Dermis microvascular lymphatic vessel endothelial cell (primary cell): ENCODE measurements around the gene P3H4. TPM values are rescaled to one million over a fixed set of nuclear protein-coding genes. Genes with fewer than 3 reads are reported as not detected.
"Not testable (repeated sequence)": the region's sequence is repeated elsewhere in the genome, so short reads cannot be mapped to it uniquely, and the experiment has no call there.

Source experiments
- DNase-seq, 2 donors: peaks; one replicate each; pipeline versions ENCODE4 v3.0.0 to v3.0.0-alpha.2; 2010; ENCODE audit warnings: low read depth in 2 of 2
- total RNA-seq: library from RNA; depleted of rRNA; stranded (reverse); fragments of >200 nt; gene quantifications from 2 replicates; pipeline ENCODE4 v1.2.1, GENCODE V29; 2014

The P3H4 gene, protein sequence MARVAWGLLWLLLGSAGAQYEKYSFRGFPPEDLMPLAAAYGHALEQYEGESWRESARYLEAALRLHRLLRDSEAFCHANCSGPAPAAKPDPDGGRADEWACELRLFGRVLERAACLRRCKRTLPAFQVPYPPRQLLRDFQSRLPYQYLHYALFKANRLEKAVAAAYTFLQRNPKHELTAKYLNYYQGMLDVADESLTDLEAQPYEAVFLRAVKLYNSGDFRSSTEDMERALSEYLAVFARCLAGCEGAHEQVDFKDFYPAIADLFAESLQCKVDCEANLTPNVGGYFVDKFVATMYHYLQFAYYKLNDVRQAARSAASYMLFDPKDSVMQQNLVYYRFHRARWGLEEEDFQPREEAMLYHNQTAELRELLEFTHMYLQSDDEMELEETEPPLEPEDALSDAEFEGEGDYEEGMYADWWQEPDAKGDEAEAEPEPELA
- total RNA-seq: 36.5 and 67.6 TPM in 2 replicates

DNA sequence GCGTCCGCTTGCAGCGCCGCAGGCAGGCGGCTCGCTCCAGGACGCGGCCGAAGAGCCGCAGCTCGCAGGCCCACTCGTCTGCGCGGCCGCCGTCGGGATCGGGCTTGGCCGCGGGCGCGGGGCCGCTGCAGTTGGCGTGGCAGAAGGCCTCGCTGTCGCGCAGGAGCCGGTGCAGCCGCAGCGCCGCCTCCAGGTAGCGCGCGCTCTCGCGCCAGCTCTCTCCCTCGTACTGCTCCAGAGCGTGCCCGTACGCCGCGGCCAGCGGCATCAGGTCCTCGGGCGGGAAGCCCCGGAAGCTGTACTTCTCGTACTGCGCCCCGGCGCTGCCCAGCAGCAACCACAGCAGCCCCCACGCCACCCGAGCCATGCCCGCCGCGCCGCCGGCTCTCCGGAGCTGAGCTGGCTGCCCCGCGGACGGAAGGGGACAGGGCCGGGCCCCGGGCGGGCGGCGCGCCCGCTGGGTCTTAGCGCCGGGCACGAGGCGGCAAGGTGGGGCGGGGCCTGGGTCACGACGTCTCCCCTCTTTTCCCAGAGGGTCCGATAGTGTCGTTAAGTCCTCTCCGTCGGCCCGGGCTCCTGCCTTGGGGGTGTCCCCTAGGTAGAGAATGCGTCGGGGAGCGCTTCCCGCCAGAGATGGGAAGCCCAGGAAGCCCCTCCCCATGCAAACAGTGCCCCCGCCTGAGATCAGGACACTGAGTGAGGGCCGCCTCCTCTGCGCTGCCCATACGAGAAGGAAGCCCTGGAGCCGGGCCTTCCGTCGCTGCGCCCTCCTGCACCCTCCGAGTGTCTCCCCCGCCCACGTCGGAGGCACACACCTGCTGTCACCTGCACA lies at the start of gene P3H4:
TSS of gene P3H4 (minus strand) at position 401 of the 832 bp plus-strand sequence. CDS start at position 367, 34 bp downstream.
- DNase-seq: peak; percentile 63 to 85

DNA sequence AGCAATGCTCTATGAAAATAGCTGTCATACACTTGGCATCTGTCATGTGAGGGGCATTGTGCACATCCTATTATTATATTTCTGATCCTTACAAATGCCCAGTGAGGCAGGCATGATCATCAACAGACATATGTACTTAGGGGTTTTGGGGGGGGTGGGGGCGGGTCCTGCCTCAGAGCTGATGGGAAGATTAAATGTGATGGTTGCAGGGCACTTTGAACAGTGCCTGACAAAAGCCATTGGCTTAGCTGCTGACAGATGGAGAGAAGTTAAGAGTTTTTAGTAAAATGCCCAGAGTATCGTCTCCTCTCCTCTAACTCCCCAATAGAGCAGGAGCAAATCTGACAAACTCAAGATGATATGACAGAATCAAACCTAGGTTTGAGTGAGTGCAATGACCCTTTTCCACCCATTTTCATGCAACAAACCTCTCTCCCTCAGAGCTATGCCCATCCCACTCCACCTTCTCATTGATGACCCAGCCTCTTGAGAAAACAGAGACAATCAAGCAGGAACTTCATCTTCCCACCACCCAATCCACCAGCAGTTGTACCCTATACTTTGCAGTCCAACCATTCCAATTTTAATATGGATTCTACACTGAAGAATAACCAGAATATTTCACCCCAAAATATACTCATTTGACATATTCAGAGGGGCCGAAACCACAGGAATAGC lies 48.6 kb upstream of the P3H4 start:
- DNase-seq: no peak

DNA sequence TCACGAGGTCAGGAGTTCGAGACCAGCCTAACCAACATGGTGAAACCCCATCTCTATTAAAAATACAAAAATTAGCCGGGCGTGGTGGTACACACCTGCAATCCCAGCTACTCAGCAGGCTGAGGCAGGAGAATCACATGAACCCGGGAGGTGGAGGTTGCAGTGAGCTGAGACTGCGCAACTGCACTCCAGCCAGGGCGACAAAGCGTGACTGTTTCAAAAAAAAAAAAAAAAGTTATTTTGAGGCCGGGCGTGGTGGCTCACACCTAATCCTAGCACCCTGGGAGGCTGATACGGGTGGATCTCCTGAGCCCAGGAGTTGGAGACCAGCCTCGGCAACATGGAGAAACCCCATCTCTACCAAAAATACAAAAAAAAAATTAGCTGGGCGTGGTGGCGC lies 39.6 kb upstream of the P3H4 start:
- not testable (repeated sequence) for DNase-seq

DNA sequence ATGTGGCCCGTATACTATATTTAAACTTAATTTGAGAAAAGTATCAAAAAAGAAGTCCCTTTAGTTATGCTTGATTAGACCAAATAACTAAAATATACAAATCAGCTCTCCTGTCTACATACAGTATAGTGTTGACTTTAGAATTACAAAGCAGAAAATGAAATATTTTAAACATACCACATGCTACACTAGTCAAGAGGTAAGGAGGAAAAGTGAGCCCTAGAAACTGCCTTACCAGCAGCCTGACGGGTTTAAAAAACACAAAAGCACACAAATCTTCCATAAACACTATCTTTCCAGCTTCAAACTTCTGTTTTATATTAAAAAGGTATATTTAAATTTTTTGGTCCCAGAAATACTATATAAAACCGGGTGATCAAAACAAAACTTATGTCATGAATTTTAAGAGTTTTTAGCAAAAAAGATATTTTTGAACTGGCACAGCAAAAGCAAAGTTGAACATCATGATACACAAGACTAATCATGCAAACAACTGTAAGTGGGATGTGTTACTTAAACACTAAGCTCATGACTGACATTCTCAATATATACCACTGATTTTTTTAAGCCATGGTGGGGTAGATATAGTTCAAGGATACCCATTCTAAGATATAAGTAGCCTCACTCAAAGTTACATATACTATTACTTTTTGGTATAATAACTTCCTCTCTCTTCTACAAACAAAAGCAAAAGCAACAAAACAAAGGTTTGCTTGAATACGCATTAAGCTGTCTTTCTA lies 37.7 kb upstream of the P3H4 start:
- DNase-seq: no peak

DNA sequence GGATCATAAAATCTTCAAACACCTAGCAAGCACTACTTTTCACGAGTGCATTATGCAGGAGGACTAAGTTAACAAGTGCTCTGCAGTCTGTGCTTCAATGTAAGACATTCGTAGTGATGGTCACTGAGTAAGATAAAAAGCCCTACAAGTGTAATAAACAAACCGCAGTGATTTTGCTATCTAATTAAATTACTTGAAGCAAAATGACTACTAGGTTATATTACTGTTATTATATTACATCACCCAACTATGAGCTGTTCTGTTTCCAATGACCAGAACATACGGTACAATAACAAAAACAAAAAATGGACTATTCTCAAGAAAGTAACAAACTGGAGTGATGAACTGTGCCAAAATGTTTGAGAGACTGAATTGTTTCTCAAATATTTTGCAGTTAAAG lies 37.0 kb upstream of the P3H4 start:
- no peak for DNase-seq

DNA sequence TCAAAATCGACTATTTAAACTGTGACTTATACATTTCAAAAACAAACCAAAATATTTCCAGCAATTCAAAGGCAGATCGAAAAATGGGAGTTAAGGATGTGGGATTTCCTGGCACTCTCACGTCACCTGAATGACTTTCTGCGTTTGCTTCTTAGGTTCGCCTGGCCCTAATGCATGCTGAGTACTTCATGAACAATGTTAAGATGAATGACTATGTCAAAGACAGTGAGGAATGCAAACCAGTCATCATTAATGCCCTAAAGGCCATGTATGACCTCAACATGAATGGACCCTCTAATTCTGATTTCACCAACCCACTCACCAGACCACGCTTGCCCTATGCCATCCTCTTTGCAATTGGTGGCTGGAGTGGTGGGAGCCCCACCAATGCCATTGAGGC lies 33.2 kb upstream of the P3H4 start:
- no peak for DNase-seq

DNA sequence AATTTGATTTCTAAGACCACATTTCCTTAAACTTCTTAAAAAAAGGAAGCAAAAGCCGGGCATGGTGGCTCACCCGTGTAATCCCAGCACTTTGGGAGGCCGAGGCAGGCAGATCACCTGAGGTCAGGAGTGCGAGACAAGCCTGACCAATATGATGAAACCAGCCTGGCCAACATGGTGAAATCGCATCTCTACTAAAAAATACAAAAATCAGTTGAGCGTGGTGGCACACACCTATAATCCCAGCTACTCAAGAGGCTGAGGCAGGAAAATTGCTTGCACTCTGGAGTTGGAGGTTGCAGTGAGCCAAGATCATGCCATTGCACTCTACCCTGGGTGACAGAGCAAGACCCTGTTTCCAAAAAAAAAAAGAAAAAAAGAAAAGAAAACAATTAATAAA lies 29.0 kb upstream of the P3H4 start:
- not testable (repeated sequence) for DNase-seq

DNA sequence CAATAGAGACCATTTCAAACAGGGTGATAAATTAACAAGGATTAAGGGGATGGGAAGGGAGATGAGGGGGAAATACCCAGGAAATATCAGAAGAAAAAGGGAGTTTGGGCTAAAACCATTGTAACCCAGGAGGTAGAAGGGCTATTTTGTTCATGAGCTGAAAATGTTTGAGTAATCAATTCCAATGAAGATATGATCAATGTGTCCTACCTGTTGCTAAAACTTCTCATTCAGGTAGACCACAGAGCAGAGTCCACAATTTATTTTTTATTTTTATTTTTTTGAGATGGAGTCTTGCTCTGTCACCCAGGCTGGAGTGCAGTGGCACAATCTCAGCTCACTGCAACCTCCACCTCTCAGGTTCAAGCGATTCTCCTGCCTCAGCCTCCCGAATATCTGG lies 27.7 kb upstream of the P3H4 start:
- not testable (repeated sequence) for DNase-seq

DNA sequence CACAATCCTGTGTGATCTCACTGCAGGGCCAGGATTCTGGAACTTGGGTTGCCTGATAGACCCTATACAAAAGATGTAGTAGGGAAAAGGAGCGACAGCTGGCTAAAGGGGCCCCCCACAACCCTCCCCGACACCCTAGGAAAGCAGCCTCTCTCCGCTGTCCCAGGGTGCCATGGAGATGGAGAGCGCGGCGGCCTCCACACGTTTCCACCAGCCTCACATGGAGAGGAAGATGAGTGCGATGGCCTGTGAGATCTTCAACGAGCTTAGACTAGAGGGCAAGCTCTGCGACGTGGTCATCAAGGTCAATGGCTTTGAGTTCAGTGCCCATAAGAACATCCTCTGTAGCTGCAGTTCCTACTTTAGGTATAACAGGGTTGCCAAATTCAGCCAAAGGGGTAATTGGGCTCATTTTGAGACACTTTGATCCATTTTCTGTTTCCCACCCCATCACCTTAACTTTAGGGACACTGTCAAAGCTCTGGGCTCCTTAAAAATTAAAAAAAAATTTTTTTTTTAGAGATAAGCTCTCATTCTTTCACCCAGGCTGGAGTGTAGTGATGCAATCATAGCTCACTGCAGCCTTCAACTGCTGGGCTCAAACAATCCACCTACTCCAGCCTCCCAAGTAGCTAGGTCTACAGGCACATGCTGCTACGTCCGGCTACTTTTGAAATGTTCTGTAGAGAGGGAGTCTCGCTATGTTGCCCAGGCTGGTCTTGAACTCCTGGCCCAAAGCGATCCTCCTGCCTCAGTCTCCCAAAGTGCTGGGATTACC lies 26.2 kb upstream of the P3H4 start, which contains the start of gene KLHL10:
TSS of gene KLHL10 (plus strand) at position 65 of the 778 bp plus-strand sequence. CDS start at position 173, 108 bp downstream.
- no peak for DNase-seq

DNA sequence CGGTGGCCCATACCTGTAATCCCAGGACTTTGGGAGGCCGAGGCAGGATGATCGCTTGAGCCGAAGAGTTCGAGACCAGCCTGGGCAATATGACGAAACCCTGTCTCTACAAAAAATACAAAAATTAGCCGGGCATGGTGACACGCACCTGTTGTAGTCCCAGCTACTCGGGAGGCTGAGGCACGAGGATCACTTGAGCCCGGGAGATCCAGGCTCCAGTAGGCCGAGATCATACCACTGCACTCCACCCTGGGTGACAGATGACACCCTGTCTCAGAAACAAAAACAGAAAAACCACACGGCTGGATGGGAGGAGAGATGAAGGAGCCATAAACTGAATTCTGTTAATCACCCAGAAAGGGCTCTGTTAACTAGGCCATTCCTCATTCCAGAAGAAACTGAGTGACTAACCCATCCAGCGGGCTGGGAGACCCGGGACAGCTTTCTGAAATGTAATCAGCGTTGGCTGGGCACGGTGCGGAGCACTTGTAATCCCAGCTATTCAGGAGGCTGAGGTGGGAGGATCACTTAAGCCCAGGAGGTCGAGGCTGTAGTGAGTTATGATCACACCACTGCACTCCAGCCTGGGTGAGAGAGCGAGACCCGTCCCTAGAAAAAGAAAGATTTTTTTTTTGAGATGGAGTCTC lies 24.9 kb upstream of the P3H4 start:
- DNase-seq: no peak

DNA sequence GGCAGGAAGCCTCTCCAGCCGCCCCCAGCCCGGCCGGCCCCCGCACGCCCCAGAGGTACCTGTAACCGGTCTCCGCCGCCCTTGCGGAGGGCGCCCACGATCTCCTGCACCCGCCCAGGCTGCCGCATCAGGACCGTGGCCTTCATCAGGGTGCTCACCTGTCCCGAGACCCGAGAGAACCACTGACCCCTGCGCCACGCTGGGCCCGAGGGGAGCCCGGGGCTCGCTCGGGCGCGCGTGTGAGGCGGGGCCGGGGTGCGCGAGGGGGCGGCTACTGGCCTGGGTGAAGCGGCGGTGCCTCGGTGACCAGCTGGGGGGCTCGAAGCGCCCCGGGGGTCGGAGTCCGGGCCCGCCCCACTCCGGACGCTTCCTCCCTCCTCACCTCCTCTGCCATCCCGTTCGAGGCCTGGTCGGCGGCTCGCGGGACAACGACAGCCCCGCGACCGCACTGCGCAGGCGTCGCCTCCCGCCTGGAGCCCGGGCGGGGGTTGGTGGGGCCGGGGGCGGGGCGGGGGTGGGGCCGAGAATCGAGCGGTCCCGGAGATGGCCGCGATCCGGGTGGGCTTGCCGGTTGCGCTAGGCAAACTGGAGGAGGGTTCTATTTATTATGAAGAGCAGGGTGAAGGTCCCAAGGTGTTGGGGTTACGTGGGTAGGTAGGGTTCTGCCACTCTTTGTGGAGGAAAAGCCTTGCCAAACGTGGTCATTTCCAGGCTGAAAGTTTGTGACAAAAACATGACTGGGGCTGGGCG lies 24.2 kb upstream of the P3H4 start, which contains the start of gene NT5C3B:
TSS of gene NT5C3B (minus strand) at position 433 of the 750 bp plus-strand sequence. CDS start at position 394, 39 bp downstream.
- peak in 1 of 2 donors; percentile 54 for DNase-seq

DNA sequence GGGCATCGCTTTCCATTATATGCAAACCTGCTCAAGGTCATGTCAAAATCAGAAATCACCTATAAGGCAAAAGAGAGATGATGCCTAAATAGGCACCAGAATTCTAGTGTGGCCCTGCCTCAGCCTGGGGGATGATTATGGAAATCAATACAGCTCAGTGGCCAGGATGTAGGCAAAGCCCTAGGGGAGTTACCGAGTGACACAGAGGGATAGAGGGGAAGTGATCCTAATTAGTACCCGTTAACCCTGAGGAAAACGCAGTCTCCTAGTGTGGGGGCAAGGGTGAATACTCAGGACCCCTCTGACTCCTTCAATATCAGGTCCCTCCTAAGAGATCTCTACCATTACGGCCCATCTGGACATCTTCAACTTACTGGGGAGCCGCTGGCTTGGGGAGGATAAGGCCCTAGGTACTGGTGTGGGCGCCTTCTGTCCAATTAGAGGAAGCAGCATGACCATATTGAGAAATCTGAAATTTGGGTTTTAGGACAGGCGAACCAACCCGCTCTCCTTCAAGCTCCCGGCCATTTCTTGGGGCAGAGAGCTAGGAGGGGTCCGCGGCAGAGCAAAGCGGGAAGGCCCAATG lies 23.6 kb upstream of the P3H4 start:
- no peak for DNase-seq

DNA sequence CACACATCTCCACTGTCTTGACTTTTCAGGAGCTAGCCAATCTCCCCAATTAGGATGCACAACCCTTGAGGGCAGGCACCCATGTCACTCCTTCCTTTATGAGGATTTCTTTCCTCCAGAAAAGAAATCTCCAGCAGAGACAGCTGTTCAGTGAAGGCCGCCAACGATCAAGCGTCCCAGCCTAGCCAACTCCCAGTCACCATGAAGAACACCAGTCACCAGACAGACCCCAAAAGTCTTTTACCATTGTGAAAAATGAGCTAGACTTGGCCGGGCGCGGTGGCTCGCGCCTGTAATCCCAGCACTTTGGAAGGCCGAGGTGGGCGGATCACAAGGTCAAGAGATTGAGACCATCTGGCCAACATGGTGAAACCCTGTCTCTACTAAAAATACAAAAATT lies 18.2 kb upstream of the P3H4 start:
- not testable (repeated sequence) for DNase-seq

DNA sequence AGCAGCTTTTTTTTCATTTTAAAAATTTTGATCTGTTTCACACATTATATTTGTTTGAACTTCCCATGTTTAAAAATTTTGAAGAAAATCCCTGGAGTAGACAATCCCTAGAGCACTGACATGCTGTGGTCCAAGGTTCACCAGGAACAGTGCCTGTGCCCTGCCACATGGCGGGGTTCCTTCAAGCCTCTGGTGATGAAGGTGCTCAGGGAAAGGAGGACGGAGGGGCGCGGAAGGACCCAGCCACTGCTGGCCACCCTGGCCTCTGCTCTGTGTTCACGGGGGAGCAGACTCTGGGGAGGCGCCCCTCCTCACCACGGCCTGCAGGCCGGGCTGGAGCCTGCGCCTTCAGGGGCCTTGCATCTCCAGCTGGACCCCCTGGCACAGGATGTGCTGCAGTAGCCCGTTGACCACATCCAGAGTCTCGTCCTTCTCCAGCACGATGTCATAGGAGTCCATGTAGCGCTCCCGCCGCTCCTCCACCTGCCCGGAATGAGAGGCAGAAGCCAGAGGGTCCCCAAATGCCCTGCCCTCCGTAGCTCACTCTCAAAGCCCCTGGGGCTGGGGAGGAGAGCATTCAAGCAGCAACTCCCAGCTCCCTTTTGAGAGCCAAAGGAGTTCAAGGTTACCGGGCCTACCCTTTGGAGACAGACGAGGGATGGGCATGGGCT lies 13.6 kb upstream of the P3H4 start:
- no peak for DNase-seq

DNA sequence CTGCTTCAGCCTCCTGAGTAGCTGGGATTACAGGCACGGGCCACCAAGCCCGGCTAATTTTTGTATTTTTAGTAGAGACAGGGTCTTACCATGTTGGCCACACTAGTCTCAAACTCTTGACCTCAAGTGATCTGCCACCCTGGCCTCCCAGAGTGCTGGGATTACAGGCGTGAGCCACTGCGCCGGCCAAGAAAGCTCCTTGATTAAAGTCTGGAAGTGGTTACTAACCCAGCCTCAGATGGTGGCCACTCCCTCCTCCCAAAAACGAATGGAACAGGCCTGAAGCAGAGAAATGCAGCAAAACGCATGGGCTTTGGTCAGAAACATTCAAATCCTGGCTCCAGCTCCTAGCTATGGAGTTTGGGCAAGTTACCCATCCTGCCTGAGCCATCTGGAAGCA lies 12.3 kb upstream of the P3H4 start:
- no peak for DNase-seq

DNA sequence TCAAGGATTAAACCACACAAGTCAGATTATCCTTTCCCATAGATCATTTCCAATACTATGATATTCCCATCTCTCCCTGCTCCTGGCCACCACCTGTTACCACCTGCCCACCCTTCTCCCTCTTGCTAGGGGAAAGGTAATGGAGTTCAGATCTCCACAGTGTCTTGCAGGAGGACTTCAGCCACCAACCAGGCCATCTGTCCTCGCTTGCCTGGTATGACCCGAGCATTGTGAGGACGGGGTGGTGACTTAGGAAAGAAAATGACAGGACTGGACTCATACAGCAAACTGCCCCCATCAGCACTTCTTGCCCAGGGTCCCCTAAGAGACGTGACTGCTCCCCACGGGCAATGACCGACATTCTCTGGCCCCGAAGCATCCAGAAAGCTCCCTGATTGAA lies 11.8 kb upstream of the P3H4 start:
- no peak for DNase-seq

DNA sequence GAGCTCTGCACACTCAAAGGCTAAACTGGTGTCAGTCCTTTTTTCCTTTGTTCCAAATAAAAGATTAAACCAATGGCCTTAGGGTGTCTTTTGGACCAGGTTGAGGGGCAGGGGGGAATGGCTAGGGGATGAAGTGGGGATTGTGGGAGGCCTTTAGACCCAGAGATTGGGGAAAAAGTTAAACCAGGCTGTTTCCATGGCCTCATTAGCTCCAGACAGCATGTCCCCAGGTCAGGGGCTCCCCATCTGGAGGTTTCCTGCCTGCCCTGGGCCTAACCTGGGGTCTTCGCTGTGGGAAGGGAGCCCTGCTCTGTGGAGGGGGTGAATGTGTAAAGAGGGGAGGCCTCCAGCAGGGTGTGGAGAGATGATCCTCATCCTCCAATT lies 11.4 kb upstream of the P3H4 start:
- DNase-seq: no peak
